GM19328 (cell line): ENCODE data around the gene STK36.
"Not testable (repeated sequence)": the region's sequence is repeated elsewhere in the genome, so short reads cannot be mapped to it uniquely, and the experiment has no call there.

Experiments used
- ATAC-seq: cut with Tn5 transposase; IDR thresholded peaks from one replicate; pipeline ENCODE4 v1.9.1; 2021; ENCODE audit warnings: mild to moderate bottlenecking, moderate library complexity; ENCODE audit not compliant: unreplicated experiment

The STK36 gene

GRCh38 chr2:218659258-218659987, 12.5 kb upstream of the STK36 start, which contains the start of the genes BCS1L and ZNF142:
BCS1L (plus strand) TSS chr2:218659683; CDS start chr2:218660988, 1,305 bp downstream.
ZNF142 (minus strand) TSS chr2:218659623; CDS start chr2:218656429, 3,194 bp downstream.
- ATAC-seq, result peak; percentile 90

- ATAC-seq, result no peak
Measured at GRCh38 chr2:218659988-218660358, 11.9 kb upstream of the STK36 start.

GRCh38 chr2:218662377-218662776, 9.5 kb upstream of the STK36 start:
- ATAC-seq, result no peak

GRCh38 chr2:218662827-218663226, 9.1 kb upstream of the STK36 start:
- no peak for ATAC-seq

- no peak for ATAC-seq
Measured at GRCh38 chr2:218663901-218664300, 8.0 kb upstream of the STK36 start.

GRCh38 chr2:218664653-218665052, 7.2 kb upstream of the STK36 start:
- ATAC-seq, result no peak

- ATAC-seq, result no peak
Measured at GRCh38 chr2:218671097-218671653, 711 bp upstream of the STK36 start.

- no peak for ATAC-seq
Measured at GRCh38 chr2:218679119-218679518, 7.2 kb downstream of the STK36 start.

GRCh38 chr2:218680061-218680460, 8.2 kb downstream of the STK36 start:
- ATAC-seq, result no peak

- ATAC-seq, result not testable (repeated sequence)
Measured at GRCh38 chr2:218687400-218688060, 15.6 kb downstream of the STK36 start.

GRCh38 chr2:218691234-218691633, 19.3 kb downstream of the STK36 start:
- ATAC-seq, result no peak

GRCh38 chr2:218694405-218695145, 22.7 kb downstream of the STK36 start:
- ATAC-seq, result no peak

GRCh38 chr2:218698885-218699284, 27.0 kb downstream of the STK36 start:
- no peak for ATAC-seq

- ATAC-seq, result no peak
Measured at GRCh38 chr2:218701806-218702205, 29.9 kb downstream of the STK36 start.

GRCh38 chr2:218703341-218703740, 31.5 kb downstream of the STK36 start:
- no peak for ATAC-seq

- ATAC-seq, result no peak
Measured at GRCh38 chr2:218708086-218708485, 36.2 kb downstream of the STK36 start.

GRCh38 chr2:218709908-218710307, 38.0 kb downstream of the STK36 start:
- no peak for ATAC-seq

- no peak for ATAC-seq
Measured at GRCh38 chr2:218710334-218710686, 38.4 kb downstream of the STK36 start.

GRCh38 chr2:218710687-218711549, 39.0 kb downstream of the STK36 start, which contains the start of gene TTLL4:
TTLL4 (plus strand) TSS chr2:218710835; CDS start chr2:218737677, 26,842 bp downstream.
- ATAC-seq, result peak; percentile 82

- no peak for ATAC-seq
Measured at GRCh38 chr2:218711550-218711929, 39.7 kb downstream of the STK36 start.
